GM21526 (cell line): ENCODE data around the gene APIP.

Experiments used
- ATAC-seq: cut with Tn5 transposase; IDR thresholded peaks from one replicate; pipeline ENCODE4 v1.9.1; 2021; ENCODE audit warnings: moderate library complexity; ENCODE audit not compliant: unreplicated experiment, low FRiP score

Gene APIP

DNA sequence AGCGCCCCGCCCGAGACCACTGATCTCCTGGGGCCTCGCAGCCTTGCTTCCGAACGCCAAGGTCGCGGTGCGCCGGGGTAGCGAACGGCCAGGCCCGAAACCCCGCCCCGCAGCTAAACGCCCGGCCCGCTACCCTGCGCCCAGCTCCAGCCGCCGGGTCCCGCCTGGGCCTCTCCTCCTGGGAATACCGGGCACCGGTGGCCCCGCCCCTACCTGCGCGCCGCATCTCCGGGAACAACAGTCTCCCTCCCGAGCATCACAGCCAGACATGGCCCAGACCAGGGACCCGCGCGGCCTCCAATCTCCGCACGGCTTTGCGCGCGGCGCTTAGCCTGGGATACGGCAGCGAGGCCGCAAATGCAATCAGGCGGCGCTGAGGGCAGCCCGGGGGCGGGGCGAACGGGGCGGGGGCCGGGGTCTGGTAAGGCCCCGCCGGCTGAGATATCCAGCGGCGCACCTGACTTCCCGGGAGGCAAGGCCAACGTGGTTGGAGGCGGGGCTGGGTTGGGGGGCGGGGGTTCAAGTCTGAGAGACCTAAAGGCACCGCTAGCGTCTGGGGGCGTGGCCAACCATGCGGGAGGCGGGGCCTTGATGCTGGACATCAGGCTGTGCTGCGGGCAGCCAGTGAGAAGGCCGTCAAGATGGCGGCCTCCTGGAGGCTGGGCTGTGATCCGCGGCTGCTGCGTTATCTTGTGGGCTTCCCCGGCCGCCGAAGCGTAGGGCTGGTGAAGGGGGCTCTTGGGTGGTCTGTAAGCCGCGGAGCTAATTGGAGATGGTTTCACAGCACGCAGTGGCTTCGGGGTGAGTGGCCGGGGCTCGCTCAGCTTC, at the start of gene APIP, which contains the start of gene PDHX:
Gene APIP, minus strand, starts transcription at position 365 of the 828 bp plus-strand sequence. Its CDS starts 95 bp downstream, at position 270.
Gene PDHX, plus strand, starts transcription at position 604 of the 828 bp plus-strand sequence. Its CDS starts 38 bp downstream, at position 642.
- peak; percentile 93 for ATAC-seq

DNA sequence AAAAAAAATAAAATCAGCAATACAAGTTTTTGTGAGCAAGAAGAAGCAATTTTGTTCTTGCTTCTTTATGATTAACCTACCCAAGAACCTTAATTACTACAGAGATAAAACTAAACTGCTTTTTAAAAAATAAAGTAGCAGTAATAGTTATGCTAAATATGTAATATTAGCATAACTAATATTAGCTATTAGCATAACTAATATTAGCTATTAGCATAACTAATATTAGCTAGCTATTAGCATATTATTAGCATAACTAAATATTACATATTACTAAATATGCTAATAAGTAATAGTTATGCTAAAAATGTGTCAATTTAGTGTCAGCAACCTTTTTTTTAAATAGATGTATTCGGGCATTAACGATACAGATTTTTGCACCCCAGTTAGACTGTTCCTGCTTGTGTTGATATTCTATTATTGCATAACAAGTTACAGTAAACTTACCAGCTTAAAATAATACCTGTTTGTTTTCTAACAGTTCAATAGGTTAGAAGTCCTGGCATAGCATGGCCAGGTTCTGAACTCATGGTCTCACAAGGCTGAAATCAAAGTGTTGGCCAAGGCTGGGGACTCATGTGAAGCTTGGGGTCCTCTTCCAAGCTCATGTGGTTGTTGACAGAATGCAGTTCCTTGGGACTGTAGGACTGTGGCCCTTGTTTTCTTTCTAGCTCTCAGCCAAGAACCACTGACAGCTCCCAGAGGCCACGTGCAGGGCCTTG, 48.6 kb upstream of the APIP start:
- no peak for ATAC-seq

GRCh38 chr11:34963351-34963750, 47.2 kb upstream of the APIP start:
- no peak for ATAC-seq

DNA sequence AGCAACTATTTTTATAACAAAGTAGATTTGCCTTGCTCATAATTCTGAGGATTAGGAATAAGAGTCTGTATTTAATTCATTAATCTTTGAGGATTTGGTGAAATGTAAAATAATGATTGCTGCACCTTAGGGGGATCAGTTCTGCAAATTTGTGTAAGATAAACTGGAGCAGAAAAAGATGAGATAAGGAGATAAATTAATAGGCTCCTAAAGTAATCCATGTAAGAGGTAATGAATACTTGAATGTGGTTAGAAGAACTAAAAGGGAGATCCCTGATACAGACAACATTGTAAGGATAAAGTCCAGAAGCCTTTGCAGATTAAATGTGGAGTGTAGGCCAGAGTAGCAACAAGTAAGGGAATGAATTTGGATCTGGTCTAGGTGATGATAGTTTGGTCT, 45.9 kb upstream of the APIP start:
- ATAC-seq: no peak

- no peak for ATAC-seq
Observed at GRCh38 chr11:34960277-34960676, 44.1 kb upstream of the APIP start.

DNA sequence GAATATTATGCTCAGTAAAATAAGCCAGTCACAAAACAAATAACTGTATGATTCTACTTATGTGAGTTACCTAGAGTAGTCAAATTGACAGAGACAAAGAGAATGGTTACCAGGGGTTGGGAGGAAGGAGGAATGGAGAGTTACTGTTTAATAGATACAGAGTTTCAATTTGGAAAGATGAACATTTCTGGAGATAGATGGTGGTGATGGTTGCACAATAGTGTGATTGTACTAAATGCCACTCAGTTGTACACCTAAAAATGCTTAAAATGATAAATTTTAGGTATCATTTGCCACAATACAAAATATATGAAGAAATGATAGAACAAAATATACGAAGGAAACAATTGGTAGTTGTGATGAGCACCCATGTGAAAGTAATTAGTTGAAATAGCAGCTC, 43.6 kb upstream of the APIP start:
- no peak for ATAC-seq

DNA sequence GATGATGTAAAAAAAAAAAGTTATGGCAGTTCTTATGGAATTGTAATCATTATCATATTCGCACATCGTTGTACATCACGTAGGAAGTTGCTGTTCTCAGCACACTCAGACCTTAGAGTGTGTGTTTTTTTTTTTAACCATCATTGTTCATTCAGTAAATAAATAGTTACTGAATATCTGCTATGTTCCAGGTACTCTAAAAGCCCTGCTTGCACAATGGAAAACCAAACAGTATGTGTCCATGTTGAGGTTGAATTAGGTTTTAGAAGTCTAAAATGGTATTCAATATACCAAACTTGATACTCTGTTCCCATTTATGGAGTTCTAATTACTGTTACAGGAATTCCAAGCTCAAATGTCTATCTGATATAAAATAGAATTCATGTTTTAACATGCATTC, 41.4 kb upstream of the APIP start:
- ATAC-seq: no peak

- ATAC-seq: no peak
Observed at GRCh38 chr11:34957206-34957605, 41.0 kb upstream of the APIP start.

GRCh38 chr11:34953955-34954354, 37.8 kb upstream of the APIP start:
- no peak for ATAC-seq

GRCh38 chr11:34948696-34949095, 32.5 kb upstream of the APIP start:
- no peak for ATAC-seq

- no peak for ATAC-seq
Observed at GRCh38 chr11:34944692-34945091, 28.5 kb upstream of the APIP start.

- no peak for ATAC-seq
Observed at GRCh38 chr11:34941688-34942087, 25.5 kb upstream of the APIP start.

DNA sequence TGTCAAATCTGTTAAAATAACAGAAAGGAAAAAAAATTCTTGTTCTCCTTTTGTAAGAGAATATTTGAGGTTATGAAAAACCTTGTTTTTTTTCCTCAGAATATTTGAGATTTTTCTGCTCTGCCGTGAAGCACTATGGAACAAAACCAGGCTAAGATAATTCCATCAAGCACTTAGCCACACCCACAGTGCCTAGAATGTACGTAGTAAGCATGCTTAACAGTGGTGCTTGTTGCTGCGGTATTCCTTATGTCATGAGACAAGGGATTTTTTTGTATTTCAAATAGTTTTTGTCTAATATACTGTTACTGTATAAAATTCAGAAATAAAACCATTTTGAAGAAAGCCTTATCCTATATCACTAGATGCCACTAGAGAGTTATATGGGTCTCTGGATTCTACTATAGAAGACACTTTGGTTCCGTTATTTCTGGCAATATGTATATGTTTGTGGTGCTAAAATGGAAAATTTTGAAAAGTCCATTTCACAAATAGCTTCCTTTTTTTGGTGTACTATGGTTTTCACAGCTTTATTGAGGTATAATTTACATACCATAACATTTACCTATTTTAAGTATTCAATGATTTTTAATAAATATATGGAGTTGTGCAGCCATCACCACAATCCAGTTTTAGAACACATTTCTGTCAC, 24.0 kb upstream of the APIP start:
- no peak for ATAC-seq

GRCh38 chr11:34938611-34939010, 22.4 kb upstream of the APIP start:
- no peak for ATAC-seq

DNA sequence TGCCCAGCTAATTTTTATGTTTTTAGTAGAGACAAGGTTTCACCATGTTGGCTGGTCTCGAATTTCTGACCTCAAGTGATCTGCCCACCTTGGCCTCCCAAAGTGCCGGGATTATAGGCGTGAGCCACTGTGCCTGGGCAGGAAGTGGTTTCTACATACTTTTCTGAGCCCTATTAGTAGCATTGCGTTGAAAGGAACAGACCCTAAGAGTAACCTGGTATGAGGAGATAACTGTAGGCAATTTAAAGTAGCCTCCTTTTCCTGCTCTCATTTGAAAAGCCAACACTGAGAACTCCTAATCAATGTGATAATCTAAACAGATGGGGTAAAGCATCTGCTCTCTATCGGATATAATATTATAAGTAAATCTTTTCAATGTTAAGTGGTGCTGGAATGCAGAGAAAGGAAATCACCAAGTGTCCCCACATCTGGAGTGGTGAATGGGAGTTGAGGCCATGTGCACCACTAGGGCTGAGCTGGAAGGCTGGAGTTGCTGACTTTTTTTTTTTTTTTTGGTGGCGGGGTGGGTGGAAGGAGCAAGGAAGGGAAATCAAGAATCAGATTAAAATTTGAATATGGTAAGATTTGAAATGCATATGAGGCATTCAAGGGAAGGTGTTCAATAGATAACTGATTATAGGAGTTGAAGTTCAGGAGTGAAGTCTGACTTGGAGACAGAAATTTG, 20.9 kb upstream of the APIP start:
- no peak for ATAC-seq

DNA sequence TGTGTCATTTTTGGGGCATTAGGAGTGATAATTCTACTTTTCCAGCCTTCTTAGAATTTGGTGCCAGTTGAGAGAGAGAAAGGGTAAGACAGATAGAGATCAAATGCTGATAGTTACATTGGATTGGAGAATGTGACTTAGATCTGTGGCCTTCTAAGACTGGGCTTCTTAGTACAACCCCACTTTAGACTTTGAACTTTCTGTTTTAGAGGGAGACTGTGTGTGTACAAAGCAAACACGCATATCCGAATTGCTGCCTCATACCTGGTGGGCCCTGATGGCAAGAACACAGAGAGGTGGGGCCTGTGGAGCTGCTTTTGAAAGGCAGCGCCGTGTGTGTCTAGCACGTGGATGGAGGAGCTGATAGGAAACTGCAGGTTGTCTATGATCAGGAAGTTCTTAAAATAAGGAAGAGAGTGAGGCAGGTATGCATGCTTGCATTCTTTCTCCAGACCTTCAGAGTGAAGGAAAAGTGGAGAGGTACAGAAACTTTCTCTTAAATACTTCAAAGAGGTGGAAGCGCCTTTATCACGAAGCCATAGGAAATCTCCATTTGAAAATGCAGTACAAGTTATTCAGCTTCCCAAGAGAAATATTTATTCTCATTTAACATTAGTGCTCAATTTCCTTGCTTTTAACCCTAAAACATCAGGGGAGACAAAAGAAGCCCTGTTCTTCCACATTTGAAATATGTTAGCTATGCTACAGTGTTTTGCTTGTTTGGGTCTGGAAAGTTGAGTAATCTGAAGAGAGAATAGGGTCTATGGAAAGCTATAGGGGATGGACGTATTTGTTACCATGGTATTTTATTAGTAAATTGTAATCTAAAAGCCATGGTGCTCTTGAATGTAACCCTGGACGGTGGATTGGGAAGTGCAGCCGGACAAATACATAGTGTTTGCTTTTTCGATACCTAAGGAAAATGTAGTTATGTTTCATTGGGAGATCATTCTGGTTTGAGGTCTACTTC, 13.9 kb upstream of the APIP start:
- ATAC-seq: no peak

GRCh38 chr11:34928960-34929680, 12.9 kb upstream of the APIP start:
- ATAC-seq: no peak

- no peak for ATAC-seq
Observed at GRCh38 chr11:34928268-34928959, 12.2 kb upstream of the APIP start.

DNA sequence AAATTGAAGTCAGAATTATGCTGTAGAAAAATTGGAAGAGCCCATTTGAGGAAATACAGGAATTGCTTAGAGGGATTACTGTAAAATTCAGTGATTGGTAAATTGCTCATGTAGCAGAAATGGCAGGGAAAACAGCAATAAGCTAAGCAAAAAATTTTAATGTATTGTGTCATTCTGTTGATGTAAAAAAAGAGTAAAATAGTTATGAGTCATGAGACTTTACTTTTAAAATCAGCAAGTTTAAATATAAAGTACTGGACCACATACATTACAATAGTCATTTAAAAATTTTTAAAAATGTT, 10.6 kb upstream of the APIP start:
- ATAC-seq: no peak
